WI38 (cell line): ENCODE results near the gene ZMYND10.

ENCODE experiments used
- H3K4me3 ChIP-seq: 2 replicates; pipeline ENCODE4 v1.5.1; 2011; ENCODE audit warnings: low read depth, mild to moderate bottlenecking, control low read depth, low read length
- CTCF ChIP-seq: IDR thresholded peaks from 2 replicates; pipeline ENCODE4 v1.5.1; 2012; ENCODE audit warnings: low read depth, mild to moderate bottlenecking, control low read depth, low read length

The ZMYND10 gene

DNA sequence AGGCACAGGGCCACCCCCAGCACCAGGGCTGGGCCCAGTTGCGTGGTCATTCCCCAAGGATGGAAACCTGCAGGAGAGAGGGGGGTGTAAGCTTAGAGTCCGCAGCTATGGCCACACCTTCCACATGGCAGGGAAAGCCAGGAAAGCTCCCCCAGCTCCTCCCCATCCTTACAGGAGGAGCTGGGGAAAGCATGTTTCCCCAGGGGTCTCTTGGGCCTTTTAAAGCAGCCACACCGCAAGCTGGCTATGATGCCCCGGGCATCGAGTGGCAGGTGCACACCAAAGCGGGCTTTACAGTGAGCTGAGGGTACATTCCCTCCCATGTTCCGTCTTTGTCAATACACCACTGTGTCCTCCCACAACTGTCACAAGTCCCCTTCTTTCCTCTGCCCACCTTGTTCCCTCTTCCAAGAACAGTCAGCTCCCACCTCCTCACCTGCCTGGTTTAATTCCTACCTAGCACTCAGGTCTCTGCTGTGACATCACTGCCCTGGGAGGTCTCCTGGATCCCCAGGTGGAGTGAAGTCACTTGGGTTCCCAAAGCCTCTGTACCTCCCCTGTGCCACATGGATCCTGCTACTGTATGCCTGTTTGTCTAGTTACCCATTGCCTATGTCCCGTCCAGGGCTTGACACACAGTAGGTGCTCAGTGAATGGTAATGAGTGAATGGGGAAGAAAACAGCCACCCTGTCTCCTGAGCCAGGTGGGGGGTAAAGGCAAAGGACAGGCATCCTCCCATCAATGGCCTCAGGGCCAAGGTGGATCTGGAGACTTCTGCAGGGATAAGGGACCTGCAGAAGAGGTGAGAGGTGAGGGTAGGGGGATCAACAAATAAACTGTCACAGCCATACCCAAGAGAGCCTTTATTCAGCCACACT, 49.7 kb downstream of the ZMYND10 start:
- no peak for TF ChIP-seq CTCF
- no peak overlapping the region for H3K4me3 ChIP-seq

GRCh38 chr3:50294492-50295403, 50.8 kb downstream of the ZMYND10 start:
- TF ChIP-seq CTCF = no peak
- H3K4me3 ChIP-seq = no peak overlapping the region

DNA sequence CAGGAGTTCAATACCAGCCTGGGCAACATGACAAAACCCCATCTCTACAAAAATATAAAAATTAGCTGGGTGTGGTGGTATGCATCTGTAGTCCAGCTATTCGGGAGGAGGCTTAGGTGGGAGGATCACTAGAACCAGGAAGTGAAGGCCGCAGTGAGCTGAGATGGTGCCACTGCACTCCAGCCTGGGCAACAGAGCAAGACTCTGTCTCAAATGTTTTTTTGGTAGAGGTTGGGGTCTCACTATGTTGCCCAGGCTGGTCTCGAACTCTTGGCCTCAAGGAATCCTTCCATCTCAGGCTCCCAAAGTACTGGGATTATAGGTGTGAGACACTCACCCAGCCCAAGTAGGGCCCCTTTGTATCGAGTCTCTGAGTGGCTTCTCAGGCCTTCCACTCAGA, 51.4 kb downstream of the ZMYND10 start:
- no peak for TF ChIP-seq CTCF

GRCh38 chr3:50293079-50293801, 52.3 kb downstream of the ZMYND10 start:
- TF ChIP-seq CTCF = no peak
- no peak overlapping the region for H3K4me3 ChIP-seq

More for the DNA sequence above, 51.4 kb downstream of the ZMYND10 start:
- no peak overlapping the region for H3K4me3 ChIP-seq

GRCh38 chr3:50292159-50293078, 53.1 kb downstream of the ZMYND10 start, which contains the start of gene IFRD2:
IFRD2 (minus strand) TSS chr3:50292429; CDS start chr3:50292274, 155 bp downstream.
- TF ChIP-seq CTCF = no peak
- peak within 1 kb of the TSS; percentile 90 for H3K4me3 ChIP-seq
